CD4-positive, alpha-beta T cell treated with Interleukin-1 beta for 1 hour (primary cell): Measurements from ENCODE around the gene TSPAN9.

ENCODE experiments used
- DNase-seq, 2 donors: peaks; one replicate each; pipeline ENCODE4 v3.0.0-alpha.2; 2020 to 2022

The TSPAN9 gene

DNA sequence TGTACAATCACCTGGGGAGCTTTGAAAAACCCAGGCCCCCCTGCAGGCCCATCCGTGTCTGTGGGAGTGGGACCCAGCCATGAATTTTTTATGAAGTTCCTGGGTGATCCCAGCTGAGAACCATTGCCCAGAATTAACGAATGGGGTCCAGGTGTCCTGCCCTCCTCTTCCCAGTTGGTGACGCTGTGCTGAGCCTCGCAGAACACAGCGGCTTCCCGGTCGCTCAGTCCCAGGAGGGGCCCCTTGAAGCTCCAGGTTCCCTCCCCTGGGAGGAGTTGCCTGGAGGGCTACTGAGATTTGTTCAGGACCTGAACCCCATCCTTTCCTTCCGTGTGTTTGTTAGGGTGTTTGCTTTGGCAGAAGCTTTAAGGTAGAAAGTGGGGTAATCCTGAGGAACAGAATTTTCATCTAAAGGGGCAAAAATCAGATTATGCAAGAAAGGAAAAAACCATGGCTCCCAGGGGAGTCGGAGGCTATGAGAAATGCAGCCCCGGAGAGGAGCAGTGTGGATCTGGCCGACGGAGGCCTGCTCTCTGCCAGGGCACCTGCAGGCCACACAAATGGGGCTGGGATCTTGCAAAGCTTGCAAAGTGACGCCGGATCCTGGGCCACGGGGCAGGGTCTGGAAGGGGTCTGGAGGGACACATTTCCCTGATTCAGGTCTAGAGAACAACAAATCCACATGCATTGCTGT, 249.1 kb downstream of the TSPAN9 start:
- no peak for DNase-seq

DNA sequence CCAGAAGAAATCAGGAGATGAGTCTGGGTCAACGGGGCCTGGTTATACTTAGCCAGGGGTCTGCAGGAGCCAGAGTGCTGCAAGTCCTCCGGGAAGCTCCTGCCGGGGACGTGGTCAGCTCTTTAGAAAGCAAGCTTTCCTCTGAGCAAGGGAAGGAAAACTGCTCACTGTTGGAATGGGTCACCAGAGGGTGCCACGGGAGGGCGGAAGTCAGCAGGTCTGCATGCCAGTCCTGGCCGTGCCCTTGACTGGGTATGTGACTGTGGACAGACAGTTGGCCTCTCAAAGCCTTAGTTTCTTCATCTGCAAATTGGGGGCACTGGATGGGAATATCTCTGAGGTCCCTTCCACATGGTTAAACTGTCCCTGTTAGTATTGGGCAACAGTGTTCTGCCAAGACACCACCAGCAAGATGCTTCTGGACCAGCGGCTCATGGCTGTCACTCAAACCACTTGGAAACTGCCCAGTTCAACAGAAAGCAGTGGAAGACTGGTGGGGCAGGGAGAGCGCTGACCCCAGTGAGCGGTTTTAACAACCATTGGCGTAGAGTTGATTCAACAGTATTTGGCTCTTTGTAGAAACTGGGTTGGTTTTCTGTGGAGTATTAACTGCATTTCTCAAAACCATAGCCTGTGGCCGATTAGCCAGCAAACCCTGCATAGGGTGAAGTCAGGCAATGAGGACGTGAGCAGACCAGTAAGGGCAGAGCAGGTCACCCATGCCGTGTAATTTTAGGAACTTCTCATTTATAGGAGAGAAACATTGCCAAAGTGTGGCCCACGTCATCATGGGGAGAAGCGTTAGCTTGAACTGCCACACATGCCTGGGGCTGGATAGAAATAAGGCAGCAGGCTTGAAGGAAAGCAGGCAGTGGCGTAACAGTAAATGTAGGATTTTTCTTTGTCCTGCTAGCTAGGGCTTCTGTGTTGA, 249.9 kb downstream of the TSPAN9 start:
- no peak for DNase-seq

DNA sequence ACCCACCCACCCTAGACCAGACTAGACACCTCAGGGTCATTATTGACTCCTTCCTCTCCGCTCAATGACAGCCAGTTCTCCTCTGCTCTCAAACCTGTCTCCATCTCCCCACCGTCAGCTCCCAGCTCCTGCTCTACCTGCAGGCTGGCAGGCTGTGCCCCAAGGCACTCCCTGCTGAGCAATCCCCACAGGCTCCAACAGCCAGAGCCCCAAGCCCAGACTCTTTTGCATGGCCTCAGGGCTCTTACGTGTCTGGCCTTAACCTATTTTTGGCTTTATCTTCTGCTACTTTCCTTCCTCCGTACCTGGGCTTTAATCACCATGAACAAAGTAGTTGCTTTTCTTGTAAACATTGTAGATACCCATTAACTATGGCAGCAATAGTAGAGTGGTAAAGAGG, 250.9 kb downstream of the TSPAN9 start:
- no peak for DNase-seq

DNA sequence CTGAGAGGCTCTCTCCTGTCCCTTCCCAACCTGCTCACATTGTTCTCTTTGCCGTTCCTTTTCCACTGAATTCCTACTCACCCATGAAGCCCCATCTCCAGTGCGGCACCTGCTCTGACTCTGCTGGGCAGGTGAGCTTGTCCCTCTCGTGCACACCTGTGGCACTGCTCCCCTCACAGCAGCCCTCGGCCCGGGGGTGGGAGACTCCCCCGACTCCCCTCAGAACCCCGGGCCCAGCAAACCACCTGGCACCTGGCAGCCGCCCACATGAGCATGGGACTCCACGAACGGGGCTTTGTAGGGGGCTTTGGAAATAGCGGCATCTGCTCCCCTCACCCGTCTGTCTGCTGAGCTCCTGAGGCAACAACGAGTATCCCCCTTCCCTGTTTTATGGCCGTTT, 251.4 kb downstream of the TSPAN9 start:
- no peak for DNase-seq

DNA sequence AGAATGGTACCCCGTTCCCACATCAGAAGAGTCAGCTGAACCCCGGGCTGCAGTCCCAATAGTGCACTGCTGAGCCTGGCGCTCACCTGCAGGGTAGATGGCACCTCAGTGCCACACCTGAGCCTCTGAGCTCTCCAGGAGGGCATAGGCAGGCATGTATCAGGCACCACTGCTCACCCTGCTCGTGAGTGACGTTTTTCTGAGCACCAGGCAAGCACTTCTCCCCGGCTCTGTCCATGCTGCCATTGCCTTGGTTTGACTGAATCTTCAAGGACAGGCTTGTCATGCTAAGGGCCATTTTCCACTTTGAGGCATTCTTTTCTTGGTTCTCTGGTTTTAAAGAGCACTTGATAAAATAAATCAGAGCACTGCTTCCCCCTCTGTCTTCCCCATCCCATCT, 252.2 kb downstream of the TSPAN9 start:
- no peak for DNase-seq

DNA sequence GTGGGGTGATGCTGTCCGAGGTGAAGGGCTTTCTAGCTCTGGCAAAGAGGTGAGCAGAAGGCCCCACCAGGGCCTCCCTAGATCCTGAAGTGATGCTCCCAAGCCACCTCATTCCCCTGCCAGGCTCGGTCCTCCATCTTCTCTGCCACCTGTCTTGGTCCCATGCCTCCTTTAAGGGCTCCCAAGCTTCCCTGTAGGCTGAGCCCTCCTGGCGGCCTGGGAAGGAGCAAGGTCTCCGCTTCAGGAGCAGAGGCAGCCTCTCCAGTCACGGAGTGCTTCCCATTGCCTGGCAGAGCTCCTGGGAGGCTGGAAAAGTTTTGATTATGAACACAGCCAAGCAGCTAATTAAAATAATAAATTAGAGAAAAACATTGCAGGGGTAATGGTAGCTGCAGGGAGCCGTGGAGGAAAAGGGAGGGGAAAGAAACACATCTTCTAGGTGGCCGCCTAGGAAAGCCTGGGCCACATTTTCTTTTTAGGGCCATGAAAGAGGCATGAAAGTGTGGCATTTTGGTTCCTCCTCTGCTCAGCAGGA, 253.9 kb downstream of the TSPAN9 start:
- DNase-seq: no peak

DNA sequence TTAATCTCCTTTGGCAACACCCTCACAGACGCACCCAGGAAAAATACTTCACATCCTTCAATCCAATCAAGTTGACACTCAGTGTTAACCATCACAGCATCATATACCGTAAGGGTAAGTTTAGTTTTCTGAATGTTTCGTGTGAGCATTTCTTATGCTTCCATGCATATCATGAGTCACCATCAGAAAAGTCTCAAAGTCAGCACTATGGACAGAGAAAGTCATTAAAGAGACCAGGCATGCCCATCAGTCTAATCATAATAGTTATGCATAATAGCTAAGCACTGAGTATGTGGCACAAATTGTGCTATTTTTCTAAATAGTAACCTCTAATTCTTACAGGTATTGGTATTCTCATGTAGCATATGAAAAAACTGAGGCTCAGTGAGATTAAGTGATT, 255.0 kb downstream of the TSPAN9 start:
- no peak for DNase-seq

DNA sequence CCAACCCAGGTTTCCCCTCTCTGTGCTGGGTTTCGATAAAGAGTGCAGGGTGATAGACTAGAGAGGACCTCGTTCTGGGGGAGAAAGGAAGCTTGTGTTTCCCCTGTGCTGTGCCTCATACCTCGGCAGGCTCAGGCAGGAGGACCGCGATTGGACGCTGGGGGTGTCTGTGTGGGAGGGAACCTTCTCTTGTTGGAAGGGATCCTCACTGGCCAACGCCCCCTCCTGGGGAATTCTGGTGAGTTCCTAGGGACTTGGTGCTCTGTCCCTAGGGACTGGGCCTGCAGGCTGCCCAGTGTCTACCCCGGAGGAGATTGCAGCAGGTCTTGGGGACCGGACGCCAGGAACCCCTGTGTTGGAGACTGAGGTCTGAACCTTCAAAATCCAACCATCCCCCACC, 256.4 kb downstream of the TSPAN9 start:
- DNase-seq: no peak

DNA sequence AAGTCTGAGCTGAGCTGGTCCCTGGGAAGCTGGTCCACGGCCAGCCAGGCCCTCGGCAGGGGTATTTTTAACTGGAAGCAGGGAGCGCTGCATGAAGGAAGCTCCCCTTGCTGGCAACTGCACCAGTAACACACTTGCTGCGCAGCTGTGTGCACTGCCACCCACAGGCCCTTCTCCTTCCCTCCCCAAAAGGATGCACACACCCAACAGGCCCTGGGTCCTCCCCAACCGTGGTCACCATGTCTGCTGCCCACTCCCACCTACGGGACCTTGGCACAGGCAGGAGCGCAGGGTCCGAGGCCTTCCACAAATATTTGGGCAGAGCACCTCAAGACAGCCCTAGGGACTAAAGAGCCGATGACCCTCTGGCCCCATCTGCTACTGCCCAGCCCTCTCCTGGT, 256.8 kb downstream of the TSPAN9 start:
- DNase-seq: no peak

DNA sequence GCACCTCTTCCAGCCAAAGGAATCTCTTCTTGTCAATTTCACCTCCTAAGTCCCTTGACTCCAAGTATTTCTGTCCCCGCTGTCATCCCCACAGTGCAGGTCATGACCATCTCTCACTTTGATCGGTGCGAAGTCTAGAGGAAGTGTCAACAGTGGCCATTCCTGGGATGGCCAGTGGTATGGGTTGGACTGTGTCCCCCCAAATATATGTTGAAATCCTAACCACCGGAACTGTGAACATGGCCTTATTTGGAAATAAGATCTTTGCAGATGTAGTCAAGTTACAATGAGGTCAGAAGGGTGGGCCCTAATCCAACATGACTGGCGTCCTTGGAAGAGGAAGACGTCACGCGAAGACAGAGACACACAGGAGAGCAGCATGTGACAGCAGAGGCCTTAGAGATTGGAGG, 257.9 kb downstream of the TSPAN9 start:
- DNase-seq: no peak
